Right lobe of liver (tissue), 4 donors: ENCODE results near the gene TSPAN11.

Experiments
- POLR2A ChIP-seq: fragments of 450-650 bp; IDR thresholded peaks from one replicate; pipeline ENCODE4 v1.6.1; 2017; ENCODE audit warnings: antibody characterized with exemption, mild to moderate bottlenecking
- TF ChIP-seq, protein P1 (sequence below), 4 donors: fragments of 200-600 bp in 3 of 4; fragments of 450-650 bp in 1 of 4; IDR thresholded peaks; one replicate each; pipeline versions ENCODE4 v1.5.1 to v1.8.0; 2016 to 2022; ENCODE audit warnings: antibody characterized with exemption in 4 of 4, mild to moderate bottlenecking in 2 of 4
- donor health status: DM: no; HTN: no; CAD: no.
- donor health status: DM: no; HTN: no; CAD: no.
- donor health status: DM: no; HTN: yes; CAD: no.

- TF ChIP-seq, protein P1, sequence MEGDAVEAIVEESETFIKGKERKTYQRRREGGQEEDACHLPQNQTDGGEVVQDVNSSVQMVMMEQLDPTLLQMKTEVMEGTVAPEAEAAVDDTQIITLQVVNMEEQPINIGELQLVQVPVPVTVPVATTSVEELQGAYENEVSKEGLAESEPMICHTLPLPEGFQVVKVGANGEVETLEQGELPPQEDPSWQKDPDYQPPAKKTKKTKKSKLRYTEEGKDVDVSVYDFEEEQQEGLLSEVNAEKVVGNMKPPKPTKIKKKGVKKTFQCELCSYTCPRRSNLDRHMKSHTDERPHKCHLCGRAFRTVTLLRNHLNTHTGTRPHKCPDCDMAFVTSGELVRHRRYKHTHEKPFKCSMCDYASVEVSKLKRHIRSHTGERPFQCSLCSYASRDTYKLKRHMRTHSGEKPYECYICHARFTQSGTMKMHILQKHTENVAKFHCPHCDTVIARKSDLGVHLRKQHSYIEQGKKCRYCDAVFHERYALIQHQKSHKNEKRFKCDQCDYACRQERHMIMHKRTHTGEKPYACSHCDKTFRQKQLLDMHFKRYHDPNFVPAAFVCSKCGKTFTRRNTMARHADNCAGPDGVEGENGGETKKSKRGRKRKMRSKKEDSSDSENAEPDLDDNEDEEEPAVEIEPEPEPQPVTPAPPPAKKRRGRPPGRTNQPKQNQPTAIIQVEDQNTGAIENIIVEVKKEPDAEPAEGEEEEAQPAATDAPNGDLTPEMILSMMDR (IDR thresholded peaks at IDR 0.05), result no peak
- no peak for TF ChIP-seq POLR2A
Measured at GRCh38 chr12:30898846-30899245, 27.7 kb upstream of the TSPAN11 start.
